Spinal cord (tissue), 10 donors: ENCODE data around the gene DNAL4. TPM values are rescaled to one million over a fixed set of nuclear protein-coding genes. Genes with fewer than 3 reads are reported as not detected.

Experiments used
- DNase-seq, 6 donors: peaks; one replicate each; pipeline versions ENCODE4 v3.0.0 to v3.0.0-alpha.2; 2013 to 2015; ENCODE audit warnings: low spot score in 6 of 6, low read depth in 4 of 6
- H3K27ac ChIP-seq: one replicate; pipeline ENCODE4 v1.5.1; 2013; ENCODE audit warnings: low read depth, low read length, control low read depth
- H3K27me3 ChIP-seq: one replicate; pipeline ENCODE4 v1.6.1; 2013; ENCODE audit warnings: low read length; ENCODE audit not compliant: control insufficient read depth, insufficient read depth
- H3K36me3 ChIP-seq: one replicate; pipeline ENCODE4 v1.6.1; 2013; ENCODE audit warnings: low read length; ENCODE audit not compliant: control insufficient read depth, insufficient read depth
- H3K4me1 ChIP-seq: one replicate; pipeline ENCODE4 v1.6.1; 2013; ENCODE audit warnings: low read length; ENCODE audit not compliant: control insufficient read depth, insufficient read depth
- H3K4me3 ChIP-seq: one replicate; pipeline ENCODE4 v1.5.1; 2013; ENCODE audit warnings: low read depth, low read length, control low read depth
- H3K9me3 ChIP-seq: one replicate; pipeline ENCODE4 v1.6.1; 2013; ENCODE audit warnings: low read length; ENCODE audit not compliant: control insufficient read depth, insufficient read depth
- WGBS: methylation state at CpG from one replicate; pipeline ENCODE4 v1.1.5; 2013; ENCODE audit warnings: missing lambda C conversion rate; ENCODE audit not compliant: insufficient coverage; 5-methylcytosine and 5-hydroxymethylcytosine counted together
- polyA plus RNA-seq, 2 donors: library from polyadenylated mRNA; unstranded; fragments of 120-200 nt; gene quantifications; one replicate each; pipeline ENCODE4 v1.2.1, GENCODE V29; 2013; ENCODE audit not compliant: insufficient read length in 2 of 2
- total RNA-seq, 2 donors: library from RNA; depleted of rRNA in 1 of 2; stranded (reverse); fragments of 120-200 nt in 1 of 2; fragments of >200 nt in 1 of 2; gene quantifications; one replicate each; pipeline versions ENCODE4 v1.2.3 to v1.2.4, GENCODE V29; 2013 to 2014
- donor health status: healthy.

DNAL4 gene
- total and polyA plus RNA-seq, 4 donors, result 9.0 to 31.0 (median 21.6) TPM

DNA sequence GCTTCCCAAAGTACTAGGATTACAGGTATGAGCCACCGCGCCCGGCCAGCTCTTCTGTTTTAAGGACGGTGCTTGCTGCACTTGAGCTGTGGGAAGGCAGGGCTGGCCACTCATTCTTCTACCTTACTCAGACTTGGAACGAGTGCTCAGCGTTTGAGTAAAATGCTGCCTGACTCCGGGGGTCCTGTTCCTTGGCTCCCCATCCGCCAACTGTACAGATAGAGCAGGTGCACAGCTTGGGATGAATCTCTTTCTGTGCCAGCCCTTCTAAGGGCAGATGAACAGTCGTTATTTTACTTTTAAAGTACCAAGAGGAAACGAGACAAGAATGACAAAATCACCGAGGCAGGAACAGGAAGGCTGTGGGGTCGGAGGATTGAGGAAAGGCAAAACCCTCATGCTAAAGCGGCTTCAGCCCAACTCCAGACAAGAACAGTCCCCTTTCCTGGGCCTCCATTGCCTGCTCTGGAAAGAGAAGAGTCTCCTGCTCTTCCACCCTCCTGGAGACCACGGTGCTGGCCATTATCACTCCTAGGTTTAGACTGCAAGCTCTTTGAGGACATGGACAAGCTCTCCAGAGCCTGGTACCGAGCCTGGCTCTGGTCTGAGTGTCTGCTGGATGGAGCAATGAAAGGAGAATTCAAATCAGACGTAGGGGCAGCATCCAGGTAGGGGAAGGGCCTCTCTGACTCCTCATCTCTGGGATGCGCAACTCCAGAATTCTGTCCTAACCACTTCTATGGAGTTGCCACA, 37.1 kb downstream of the DNAL4 start:
- Histone ChIP-seq H3K27ac (no peak overlapping the region), H3K4me1 (peaks cover 42% of the 10 kb centered on the region), H3K4me3 (peak overlapping the region; percentile 56), H3K9me3 (no peaks in the 10 kb centered on the region), H3K27me3 (no peaks in the 10 kb centered on the region), H3K36me3 (peaks cover 10% of the 10 kb centered on the region)
- peak in 2 of 6 donors; percentile 25 to 42 for DNase-seq
- WGBS, result 40% methylated on average over 7 of the region's 17 CpGs

DNA sequence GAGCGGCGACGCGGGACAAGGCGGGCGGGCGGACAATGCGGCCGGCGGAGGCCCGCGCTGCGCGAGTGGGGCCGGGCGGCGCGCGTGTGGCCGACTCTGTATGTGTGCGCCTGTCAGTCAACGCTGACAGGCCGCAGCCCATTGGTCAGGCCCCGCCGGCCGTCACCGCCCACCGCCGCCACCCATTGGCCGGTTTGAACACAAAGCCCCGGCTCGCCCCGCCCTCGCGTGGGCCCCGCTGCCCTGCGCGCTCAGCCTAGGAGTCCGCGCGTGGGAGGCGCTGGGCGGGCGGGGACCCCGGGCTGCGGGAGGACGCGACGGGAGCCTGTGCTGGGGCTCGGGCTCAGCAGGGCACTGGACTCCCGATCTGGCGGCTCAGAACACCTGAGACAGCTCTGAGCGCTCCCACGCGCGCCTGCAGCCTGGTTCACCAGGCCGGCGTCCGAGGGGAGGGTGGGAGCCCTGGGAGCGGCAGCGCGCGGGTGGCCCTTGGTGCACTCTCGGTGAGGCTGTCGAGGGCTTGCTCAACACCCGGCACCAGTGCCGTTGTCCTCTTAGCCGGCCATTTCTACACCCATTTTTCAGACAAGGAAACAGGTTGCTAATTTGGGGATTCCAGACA, 37.9 kb downstream of the DNAL4 start, which contains the start of gene SUN2:
Gene SUN2, minus strand, starts transcription at position 88 of the 622 bp plus-strand sequence. CDS start 3,370 bp downstream, outside the sequence.
- H3K36me3 ChIP-seq, result peaks cover 18% of the 10 kb centered on the region
- H3K27me3 ChIP-seq, result no peaks in the 10 kb centered on the region
- peaks cover 48% of the 10 kb centered on the region for H3K4me1 ChIP-seq
- WGBS, result under 1% methylated on average over 68 of the region's 68 CpGs
- no peaks in the 10 kb centered on the region for H3K9me3 ChIP-seq
- H3K27ac ChIP-seq, result peak within 1 kb of the TSS; percentile 75
- peak; percentile 72 to 97 (median 85) for DNase-seq
- peak within 1 kb of the TSS; percentile 58 for H3K4me3 ChIP-seq

DNA sequence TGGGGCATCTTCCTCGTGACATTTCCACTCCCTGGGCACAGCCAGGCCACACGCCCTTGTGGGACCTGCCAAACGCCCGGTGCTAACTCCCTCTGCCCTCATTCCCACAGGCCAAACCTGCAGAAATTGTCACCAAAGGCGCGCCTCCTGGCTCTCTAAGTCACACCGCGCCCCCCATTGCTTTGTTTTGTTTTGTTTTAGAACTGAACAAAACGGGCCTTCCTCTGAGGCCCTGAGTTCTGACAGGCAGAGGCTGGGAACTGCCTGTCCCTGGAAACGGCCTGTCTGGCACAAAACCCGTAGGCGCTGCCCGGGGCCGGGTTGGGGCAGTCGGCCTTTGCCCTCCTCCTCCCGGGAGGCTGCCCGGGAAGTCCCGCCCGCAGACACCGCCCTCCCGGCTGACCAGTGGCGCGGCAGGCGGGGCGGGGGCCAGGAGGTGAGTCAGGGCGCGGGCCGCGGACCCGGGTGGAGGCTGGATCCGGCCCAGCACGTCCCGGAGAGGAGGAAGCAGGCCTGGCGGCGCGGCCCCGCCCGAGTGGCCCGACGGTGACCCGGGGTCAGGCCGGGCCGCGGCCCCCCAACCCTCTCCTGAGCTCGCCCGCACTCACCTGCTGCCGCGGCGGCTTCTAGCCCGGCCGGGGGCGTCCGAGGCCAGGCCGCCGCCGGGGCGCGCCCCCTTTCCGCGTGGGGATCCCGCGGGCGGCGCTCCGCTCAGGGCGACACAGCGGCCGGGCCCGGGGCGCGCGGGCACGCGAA, 38.6 kb downstream of the DNAL4 start:
- H3K27ac ChIP-seq, result peak overlapping the region; percentile 75
- peaks cover 42% of the 10 kb centered on the region for H3K4me1 ChIP-seq
- peak in 3 of 6 donors; percentile 28 to 68 (median 58) for DNase-seq
- peak overlapping the region; percentile 58 for H3K4me3 ChIP-seq
- H3K27me3 ChIP-seq, result no peaks in the 10 kb centered on the region
- H3K9me3 ChIP-seq, result no peaks in the 10 kb centered on the region
- H3K36me3 ChIP-seq, result peaks cover 25% of the 10 kb centered on the region
- under 1% methylated on average over 74 of the region's 74 CpGs for WGBS

DNA sequence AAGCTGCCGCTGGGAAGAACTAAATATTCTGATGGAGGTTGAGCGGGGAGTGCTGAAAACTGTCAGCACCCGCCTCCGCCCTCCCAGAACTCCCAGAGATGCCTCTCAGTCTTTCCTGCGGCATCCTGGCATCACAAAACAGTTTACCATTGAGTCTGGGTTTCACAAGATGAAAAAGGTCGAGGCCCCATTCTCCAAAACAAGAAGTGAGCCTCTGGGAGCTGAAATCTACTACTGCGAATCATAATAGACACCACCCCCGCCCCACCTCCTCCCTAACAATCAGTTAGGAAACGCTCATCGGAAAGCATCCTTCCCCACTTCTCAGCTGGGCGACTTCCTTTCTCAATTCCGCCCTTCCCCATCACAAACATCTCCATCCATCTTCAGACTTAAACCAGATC, 39.2 kb downstream of the DNAL4 start:
- peaks cover 31% of the 10 kb centered on the region for H3K36me3 ChIP-seq
- peaks cover 40% of the 10 kb centered on the region for H3K4me1 ChIP-seq
- H3K9me3 ChIP-seq, result no peaks in the 10 kb centered on the region
- H3K27ac ChIP-seq, result peak overlapping the region; percentile 75
- DNase-seq, result peak in 1 of 6 donors; percentile 38
- H3K4me3 ChIP-seq, result peak overlapping the region; percentile 58
- WGBS, result 19% methylated on average over 11 of the region's 12 CpGs
- no peaks in the 10 kb centered on the region for H3K27me3 ChIP-seq

DNA sequence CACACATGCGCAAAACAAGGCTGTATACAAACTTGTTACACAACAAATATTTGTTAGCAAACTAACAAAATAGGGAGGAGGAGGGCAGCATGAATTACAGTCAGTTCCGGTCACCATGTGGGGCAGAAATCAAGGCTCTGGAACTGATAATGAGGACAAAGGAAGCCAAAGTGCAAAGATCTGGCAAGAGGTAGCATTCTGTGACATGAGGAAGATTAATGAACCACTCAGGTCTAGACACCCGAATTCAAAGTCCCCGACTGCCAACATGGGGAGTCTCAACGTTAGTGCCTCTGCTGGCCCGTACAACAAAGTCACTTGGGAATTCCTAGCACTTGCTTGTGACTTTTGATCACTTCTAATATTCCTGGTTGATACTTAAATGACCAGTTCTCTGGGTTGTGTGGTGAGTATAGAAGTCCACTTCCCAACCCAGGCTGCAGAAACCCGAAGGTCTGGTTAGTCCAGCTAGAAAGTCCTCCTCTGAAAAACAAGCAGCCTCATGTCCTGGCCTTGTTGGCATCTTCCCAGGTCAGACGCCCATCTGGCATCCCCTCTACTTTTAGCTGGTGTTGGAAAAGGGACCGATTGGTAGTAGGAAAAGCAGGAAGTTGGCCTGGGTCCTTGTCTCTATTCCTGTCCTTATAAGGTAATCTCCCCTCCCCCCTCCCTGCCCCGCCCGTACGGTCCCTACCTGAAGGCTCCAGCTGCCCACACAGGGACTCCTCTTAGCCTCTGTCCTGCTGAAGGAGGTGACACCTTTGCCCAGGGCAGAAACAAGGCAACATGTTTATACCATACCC, 39.8 kb downstream of the DNAL4 start:
- H3K27ac ChIP-seq, result peak overlapping the region; percentile 75
- 33% methylated on average over 7 of the region's 12 CpGs for WGBS

DNA sequence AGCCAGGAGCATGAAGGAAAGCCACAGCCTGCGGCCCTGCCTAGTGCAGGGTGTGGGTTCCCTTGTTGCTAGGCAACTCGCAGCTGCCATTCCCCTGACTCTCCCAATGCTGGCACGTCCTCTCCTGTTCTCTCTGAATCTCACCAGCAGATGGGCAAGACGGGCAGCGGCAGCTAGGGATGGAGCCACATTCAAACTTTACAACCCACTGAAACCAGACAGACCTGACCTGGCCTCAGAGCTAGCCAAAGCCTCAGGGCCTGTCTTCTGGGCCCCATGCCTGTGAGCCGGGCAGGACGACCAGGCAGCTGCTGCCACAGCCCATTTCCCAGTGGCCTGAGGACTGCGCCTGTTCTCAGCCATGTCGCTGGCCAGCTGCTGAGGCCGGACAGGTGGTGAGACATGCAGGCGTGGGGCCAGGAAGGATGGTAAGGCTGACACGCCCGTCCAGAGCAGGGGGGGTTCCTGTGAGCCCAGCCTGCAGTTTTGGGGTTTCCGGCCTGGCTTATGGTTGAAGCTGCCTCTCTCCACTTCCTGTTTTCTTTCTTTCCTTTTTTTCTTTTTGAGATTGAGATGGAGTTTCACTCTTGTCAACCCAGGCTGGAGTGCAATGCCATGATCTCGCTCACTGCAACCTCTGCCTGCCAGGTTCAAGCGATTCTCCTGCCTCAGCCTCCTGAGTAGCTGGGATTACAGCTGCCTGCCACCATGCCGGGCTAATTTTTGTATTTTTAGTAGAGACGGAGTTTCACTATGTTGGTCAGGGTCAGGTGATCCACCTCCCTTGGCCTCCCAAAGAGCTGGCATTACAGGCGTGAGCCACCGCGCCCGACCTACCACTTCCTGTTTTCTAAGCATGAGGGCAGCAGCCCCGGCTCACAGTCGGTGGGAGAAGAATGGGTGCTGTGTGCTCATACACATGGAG, 42.3 kb downstream of the DNAL4 start:
- DNase-seq, result no peak
- H3K36me3 ChIP-seq, result peaks cover 56% of the 10 kb centered on the region
- no peak overlapping the region for H3K27ac ChIP-seq
- H3K4me1 ChIP-seq, result peaks cover 28% of the 10 kb centered on the region
- no peaks in the 10 kb centered on the region for H3K27me3 ChIP-seq
- H3K4me3 ChIP-seq, result no peak overlapping the region
- no peaks in the 10 kb centered on the region for H3K9me3 ChIP-seq
- 76% methylated on average over 21 of the region's 24 CpGs for WGBS

More for the DNA sequence above, 39.8 kb downstream of the DNAL4 start:
- Histone ChIP-seq H3K9me3 (no peaks in the 10 kb centered on the region), H3K27me3 (no peaks in the 10 kb centered on the region), H3K4me1 (peaks cover 40% of the 10 kb centered on the region), H3K4me3 (peak overlapping the region; percentile 58), H3K36me3 (peaks cover 37% of the 10 kb centered on the region)
- peak in 2 of 6 donors; percentile 51 to 70 for DNase-seq

DNA sequence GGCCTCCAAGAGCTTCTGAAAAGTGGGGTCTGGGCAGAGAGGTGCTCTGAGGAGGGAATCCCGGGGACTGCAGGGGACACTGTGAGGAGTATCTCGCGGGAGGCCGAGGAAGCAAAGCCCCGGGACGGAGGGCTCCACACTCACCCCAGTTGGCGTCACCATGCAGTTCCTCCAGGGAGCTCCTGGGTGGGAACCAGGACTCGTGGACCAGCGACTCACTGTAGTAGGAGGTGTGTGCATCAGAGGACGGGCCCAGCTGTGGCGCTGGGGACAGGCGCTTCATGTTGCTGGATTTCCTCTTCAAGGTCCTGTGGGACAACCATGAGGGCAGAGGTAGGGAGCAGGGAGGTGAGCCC, 42.9 kb downstream of the DNAL4 start:
- Histone ChIP-seq H3K9me3 (no peaks in the 10 kb centered on the region), H3K27ac (no peak overlapping the region), H3K4me3 (no peak overlapping the region), H3K36me3 (peaks cover 63% of the 10 kb centered on the region), H3K27me3 (no peaks in the 10 kb centered on the region), H3K4me1 (peaks cover 22% of the 10 kb centered on the region)
- DNase-seq, result no peak
- WGBS, result 92% methylated on average over 10 of the region's 12 CpGs

DNA sequence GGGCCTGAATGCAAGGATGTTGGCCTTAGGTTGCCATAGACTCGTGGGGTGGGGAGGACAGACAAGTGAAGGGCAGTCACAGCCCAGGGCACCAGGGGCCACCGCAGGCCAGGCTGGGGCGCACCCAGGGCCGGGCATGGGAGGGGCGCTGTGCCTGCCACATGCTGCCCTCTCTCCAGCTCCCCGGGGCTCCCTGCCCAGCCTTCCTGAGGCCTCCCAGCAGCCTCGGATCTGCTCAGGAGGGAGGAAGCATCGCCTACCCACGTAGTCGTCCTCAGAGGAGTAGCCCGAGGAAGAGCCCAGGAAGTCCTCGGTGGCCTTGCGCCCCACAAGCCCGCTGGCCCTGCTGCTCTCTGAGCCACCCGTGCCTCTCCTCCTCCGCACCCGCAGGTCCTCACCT, 43.3 kb downstream of the DNAL4 start:
- DNase-seq, result no peak
- Histone ChIP-seq H3K4me1 (peaks cover 22% of the 10 kb centered on the region), H3K27me3 (no peaks in the 10 kb centered on the region), H3K27ac (no peak overlapping the region), H3K36me3 (peaks cover 67% of the 10 kb centered on the region), H3K9me3 (no peaks in the 10 kb centered on the region), H3K4me3 (no peak overlapping the region)
- WGBS, result 96% methylated on average over 17 of the region's 17 CpGs
